Loucy (cell line): ENCODE measurements around the gene GZF1.

Source experiments
- H2AFZ ChIP-seq: fragments of 200-600 bp; sonication (generic); 2 replicates; pipeline ENCODE4 v1.6.0; 2016; ENCODE audit warnings: antibody characterized with exemption, mild to moderate bottlenecking, low read length, moderate library complexity
- H3F3A ChIP-seq: fragments of 200-600 bp; 2 replicates; pipeline ENCODE4 v1.6.0; 2016; ENCODE audit warnings: antibody characterized with exemption, low read depth, mild to moderate bottlenecking
- H3K27me3 ChIP-seq: fragments of 200-600 bp; sonication (generic); 2 replicates; pipeline ENCODE4 v1.6.1; 2014; ENCODE audit warnings: low read length, mild to moderate bottlenecking; ENCODE audit not compliant: insufficient read depth, poor library complexity, severe bottlenecking
- H3K36me3 ChIP-seq: fragments of 200-600 bp; sonication (generic); 2 replicates; pipeline ENCODE4 v1.6.1; 2016; ENCODE audit warnings: low read length; ENCODE audit not compliant: insufficient read depth
- H3K4me1 ChIP-seq: fragments of 200-600 bp; sonication (generic); 2 replicates; pipeline ENCODE4 v1.5.1; 2014; ENCODE audit warnings: low read length, mild to moderate bottlenecking; ENCODE audit not compliant: insufficient read depth, poor library complexity, severe bottlenecking
- H3K4me2 ChIP-seq: fragments of 200-600 bp; sonication (generic); 2 replicates; pipeline ENCODE4 v1.6.0; 2014; ENCODE audit warnings: antibody characterized with exemption, low read length, low read depth, mild to moderate bottlenecking; ENCODE audit not compliant: poor library complexity, severe bottlenecking
- H3K4me3 ChIP-seq: fragments of 200-600 bp; sonication (generic); 2 replicates; pipeline ENCODE4 v1.5.1; 2014; ENCODE audit warnings: low read length, mild to moderate bottlenecking, mixed read lengths; ENCODE audit not compliant: poor library complexity, severe bottlenecking
- H3K79me2 ChIP-seq: fragments of 200-600 bp; sonication (generic); 2 replicates; pipeline ENCODE4 v1.6.1; 2014; ENCODE audit warnings: low read length; ENCODE audit not compliant: insufficient read depth
- H3K9ac ChIP-seq: fragments of 200-600 bp; sonication (generic); 2 replicates; pipeline ENCODE4 v1.6.0; 2014; ENCODE audit warnings: mild to moderate bottlenecking, low read depth, low read length, moderate library complexity; ENCODE audit not compliant: poor library complexity, severe bottlenecking
- H3K9me2 ChIP-seq: fragments of 200-600 bp; sonication (generic); replicated peaks from 2 replicates; pipeline ENCODE4 v1.6.1; 2016; ENCODE audit warnings: low read depth, low read length, mixed read lengths
- H3K9me3 ChIP-seq: fragments of 200-600 bp; sonication (generic); 2 replicates; pipeline ENCODE4 v1.6.1; 2014; ENCODE audit warnings: mild to moderate bottlenecking, antibody characterized with exemption, low read length, low read depth; ENCODE audit not compliant: insufficient read depth
- H4K20me1 ChIP-seq: fragments of 200-600 bp; sonication (generic); 2 replicates; pipeline ENCODE4 v1.6.0; 2014; ENCODE audit warnings: antibody characterized with exemption, low read length, mild to moderate bottlenecking; ENCODE audit not compliant: insufficient read depth, poor library complexity, severe bottlenecking
- EZH2phosphoT487 ChIP-seq: fragments of 200-600 bp; IDR thresholded peaks from 2 replicates; pipeline ENCODE4 v1.6.1; 2018; ENCODE audit warnings: antibody characterized with exemption, mild to moderate bottlenecking, moderate library complexity, borderline replicate concordance
- TF ChIP-seq, protein P1 (sequence below): fragments of 200-600 bp; sonication (generic); conservative IDR thresholded peaks from 2 replicates; pipeline ENCODE4 v1.5.1; 2014; ENCODE audit warnings: mild to moderate bottlenecking, antibody characterized with exemption, low read length

The GZF1 gene

DNA sequence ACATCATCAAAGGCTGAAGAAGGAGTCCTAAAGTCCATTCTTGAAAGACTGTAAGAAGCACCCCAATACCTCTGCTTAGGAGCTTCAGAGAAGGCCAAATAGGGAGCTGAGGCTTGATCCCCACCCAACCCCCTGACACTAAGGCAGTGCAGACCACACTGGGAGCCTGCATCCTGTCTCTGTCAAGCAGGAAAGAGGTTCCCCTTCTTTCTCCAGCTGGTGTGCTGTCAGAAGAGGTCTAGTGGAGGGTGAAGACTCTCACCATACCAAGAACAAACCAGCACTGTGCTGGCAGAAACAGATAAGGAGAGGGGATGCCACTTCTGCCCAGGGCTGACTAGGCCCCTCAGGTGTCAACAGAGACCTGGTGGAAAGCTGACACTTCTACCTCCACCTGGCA is 19.9 kb downstream of the GZF1 start:
- H3K27me3 ChIP-seq, result no peaks in the 10 kb centered on the region
- H3K36me3 ChIP-seq, result peaks cover 63% of the 10 kb centered on the region; the same call in 1 of the 2 replicates
- H4K20me1 ChIP-seq, result no peaks in the 10 kb centered on the region
- H3K9me3 ChIP-seq, result no peaks in the 10 kb centered on the region
- no peaks in the 10 kb centered on the region for H3F3A ChIP-seq
- no peak for TF ChIP-seq EZH2phosphoT487
- TF ChIP-seq, protein P1, sequence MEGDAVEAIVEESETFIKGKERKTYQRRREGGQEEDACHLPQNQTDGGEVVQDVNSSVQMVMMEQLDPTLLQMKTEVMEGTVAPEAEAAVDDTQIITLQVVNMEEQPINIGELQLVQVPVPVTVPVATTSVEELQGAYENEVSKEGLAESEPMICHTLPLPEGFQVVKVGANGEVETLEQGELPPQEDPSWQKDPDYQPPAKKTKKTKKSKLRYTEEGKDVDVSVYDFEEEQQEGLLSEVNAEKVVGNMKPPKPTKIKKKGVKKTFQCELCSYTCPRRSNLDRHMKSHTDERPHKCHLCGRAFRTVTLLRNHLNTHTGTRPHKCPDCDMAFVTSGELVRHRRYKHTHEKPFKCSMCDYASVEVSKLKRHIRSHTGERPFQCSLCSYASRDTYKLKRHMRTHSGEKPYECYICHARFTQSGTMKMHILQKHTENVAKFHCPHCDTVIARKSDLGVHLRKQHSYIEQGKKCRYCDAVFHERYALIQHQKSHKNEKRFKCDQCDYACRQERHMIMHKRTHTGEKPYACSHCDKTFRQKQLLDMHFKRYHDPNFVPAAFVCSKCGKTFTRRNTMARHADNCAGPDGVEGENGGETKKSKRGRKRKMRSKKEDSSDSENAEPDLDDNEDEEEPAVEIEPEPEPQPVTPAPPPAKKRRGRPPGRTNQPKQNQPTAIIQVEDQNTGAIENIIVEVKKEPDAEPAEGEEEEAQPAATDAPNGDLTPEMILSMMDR, result no peak
- no peak overlapping the region for H2AFZ ChIP-seq
- peaks cover 7% of the 10 kb centered on the region for H3K4me1 ChIP-seq
- H3K79me2 ChIP-seq, result no peaks in the 10 kb centered on the region
- no peak overlapping the region for H3K9ac ChIP-seq
- H3K4me3 ChIP-seq, result no peak overlapping the region
- H3K9me2 ChIP-seq, result no peaks in the 10 kb centered on the region
- H3K4me2 ChIP-seq, result no peak overlapping the region

DNA sequence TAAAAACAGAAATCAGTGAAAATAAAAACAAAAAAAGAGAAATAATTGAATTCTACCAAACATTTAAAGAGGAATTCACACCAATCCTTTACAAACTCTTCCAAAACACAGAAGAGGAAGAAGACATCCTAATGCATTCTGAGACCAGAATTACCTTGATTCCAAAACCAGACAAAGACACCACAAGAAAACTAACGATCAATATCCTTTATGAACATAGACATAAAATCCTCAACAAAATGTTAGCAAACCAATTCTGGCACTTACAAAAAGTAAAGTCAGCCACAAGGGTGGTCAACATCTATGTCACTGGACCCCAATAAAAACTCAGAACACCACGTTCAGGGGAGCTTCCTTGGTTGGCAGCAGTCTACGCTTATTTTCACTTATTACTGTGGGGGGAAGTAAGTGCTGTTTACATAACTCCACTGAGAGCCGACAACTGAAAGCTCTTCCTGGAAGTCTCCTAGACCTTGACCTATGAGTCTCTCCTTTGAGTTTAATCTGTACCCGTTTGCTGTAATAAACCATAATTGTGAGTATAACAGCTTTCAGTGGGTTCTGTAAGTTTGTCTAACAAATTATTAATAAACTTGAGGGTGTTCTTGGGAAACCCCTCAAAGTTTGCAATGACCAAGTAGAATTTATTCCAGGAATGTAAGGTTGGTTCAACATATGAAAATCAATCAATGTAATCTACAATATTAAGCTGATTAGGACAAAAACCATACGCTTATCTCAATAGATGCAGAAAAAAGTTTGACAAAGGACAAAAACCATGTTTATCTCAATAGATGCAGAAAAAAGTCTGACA is 24.5 kb downstream of the GZF1 start:
- TF ChIP-seq, protein P1, result no peak
- no peak for TF ChIP-seq EZH2phosphoT487
- no peaks in the 10 kb centered on the region for H3F3A ChIP-seq
- peaks cover 64% of the 10 kb centered on the region; the same call in 1 of the 2 replicates for H3K36me3 ChIP-seq
- H2AFZ ChIP-seq, result no peak overlapping the region
- H3K9me3 ChIP-seq, result no peaks in the 10 kb centered on the region
- no peaks in the 10 kb centered on the region for H3K79me2 ChIP-seq
- no peaks in the 10 kb centered on the region for H3K27me3 ChIP-seq
- H4K20me1 ChIP-seq, result no peaks in the 10 kb centered on the region
- no peak overlapping the region for H3K4me2 ChIP-seq
- H3K4me3 ChIP-seq, result no peak overlapping the region
- H3K4me1 ChIP-seq, result peaks cover 7% of the 10 kb centered on the region
- no peaks in the 10 kb centered on the region for H3K9me2 ChIP-seq
- H3K9ac ChIP-seq, result no peak overlapping the region

DNA sequence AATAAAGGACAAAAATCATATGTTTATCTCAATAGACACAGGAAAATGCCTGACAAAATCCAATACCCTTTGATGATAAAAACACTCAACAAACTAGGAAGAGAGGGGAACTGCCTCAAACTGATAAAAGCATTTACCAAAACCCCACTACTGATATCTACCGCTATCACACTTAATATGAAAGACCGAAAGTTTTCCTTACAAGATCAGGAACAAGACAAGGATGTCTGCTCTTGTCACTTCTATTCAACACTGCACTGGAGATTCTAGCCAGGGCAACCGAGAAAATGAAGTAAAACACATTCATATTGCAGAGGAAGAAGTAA is 25.1 kb downstream of the GZF1 start:
- peaks cover 68% of the 10 kb centered on the region; the same call in 1 of the 2 replicates for H3K36me3 ChIP-seq
- no peaks in the 10 kb centered on the region for H3K9me2 ChIP-seq
- no peak overlapping the region for H3K9ac ChIP-seq
- H3K79me2 ChIP-seq, result no peaks in the 10 kb centered on the region
- no peak overlapping the region for H3K4me2 ChIP-seq
- no peak overlapping the region for H2AFZ ChIP-seq
- H4K20me1 ChIP-seq, result no peaks in the 10 kb centered on the region
- no peaks in the 10 kb centered on the region for H3K27me3 ChIP-seq
- H3K4me3 ChIP-seq, result no peak overlapping the region
- no peaks in the 10 kb centered on the region for H3K9me3 ChIP-seq
- H3F3A ChIP-seq, result no peaks in the 10 kb centered on the region
- H3K4me1 ChIP-seq, result peaks cover 3% of the 10 kb centered on the region
- TF ChIP-seq, protein P1, result no peak
- no peak for TF ChIP-seq EZH2phosphoT487
